BE2C (cell line): ENCODE data around the gene CDK17.

Source experiments
- DNase-seq: peaks from one replicate; pipeline ENCODE4 v3.0.0-alpha.2; 2020
- H3K27me3 ChIP-seq: fragments of 250-450 bp; sonication (Bioruptor Pico); 2 replicates; pipeline ENCODE4 v1.5.1; 2020; ENCODE audit warnings: mild to moderate bottlenecking
- H3K36me3 ChIP-seq: fragments of 250-450 bp; sonication (Bioruptor Pico); 2 replicates; pipeline ENCODE4 v1.5.1; 2020; ENCODE audit warnings: mild to moderate bottlenecking
- H3K4me1 ChIP-seq: fragments of 250-450 bp; sonication (Bioruptor Pico); 2 replicates; pipeline ENCODE4 v1.5.1; 2020
- H3K4me3 ChIP-seq: 2 replicates; pipeline ENCODE4 v1.5.1; 2011; ENCODE audit warnings: low read depth, low read length
- H3K9me3 ChIP-seq: fragments of 250-450 bp; sonication (Bioruptor Pico); 2 replicates; pipeline ENCODE4 v1.5.1; 2020
- CTCF ChIP-seq: IDR thresholded peaks from 2 replicates; pipeline ENCODE4 v1.5.1; 2012; ENCODE audit warnings: mild to moderate bottlenecking, low read depth, low read length

CDK17 gene

GRCh38 chr12:96402061-96402460 lies 1.8 kb upstream of the CDK17 start:
- H3K4me3 ChIP-seq = no peak overlapping the region
- H3K27me3 ChIP-seq = no peaks in the 10 kb centered on the region
- TF ChIP-seq CTCF = no peak
- H3K4me1 ChIP-seq = peaks cover 4% of the 10 kb centered on the region; the same call in 1 of the 2 replicates
- no peak for DNase-seq
- H3K36me3 ChIP-seq = peaks cover 4% of the 10 kb centered on the region; the same call in 1 of the 2 replicates
- H3K9me3 ChIP-seq = no peaks in the 10 kb centered on the region

GRCh38 chr12:96401076-96401871 lies 1.0 kb upstream of the CDK17 start:
- H3K4me1 ChIP-seq = peaks cover 4% of the 10 kb centered on the region; the same call in 1 of the 2 replicates
- peaks cover 4% of the 10 kb centered on the region; the same call in 1 of the 2 replicates for H3K36me3 ChIP-seq
- peak overlapping the region; percentile 83 for H3K4me3 ChIP-seq
- TF ChIP-seq CTCF = peak; percentile 33; the same call in 1 of the 2 replicates
- no peak for DNase-seq
- no peaks in the 10 kb centered on the region for H3K27me3 ChIP-seq
- no peaks in the 10 kb centered on the region for H3K9me3 ChIP-seq

GRCh38 chr12:96400631-96401075 lies 414 bp upstream of the CDK17 start:
- no peaks in the 10 kb centered on the region for H3K9me3 ChIP-seq
- H3K36me3 ChIP-seq = peaks cover 4% of the 10 kb centered on the region; the same call in 1 of the 2 replicates
- H3K4me3 ChIP-seq = peak overlapping the region; percentile 83
- no peak for DNase-seq
- peaks cover 4% of the 10 kb centered on the region; the same call in 1 of the 2 replicates for H3K4me1 ChIP-seq
- H3K27me3 ChIP-seq = no peaks in the 10 kb centered on the region
- no peak for TF ChIP-seq CTCF

- H3K9me3 ChIP-seq = no peaks in the 10 kb centered on the region
- H3K4me3 ChIP-seq = peak overlapping the region; percentile 83
- no peak for TF ChIP-seq CTCF
- DNase-seq = peak; percentile 69
- H3K36me3 ChIP-seq = peaks cover 4% of the 10 kb centered on the region; the same call in 1 of the 2 replicates
- peaks cover 4% of the 10 kb centered on the region; the same call in 1 of the 2 replicates for H3K4me1 ChIP-seq
- H3K27me3 ChIP-seq = no peaks in the 10 kb centered on the region
Observed at GRCh38 chr12:96399120-96399918, 920 bp downstream of the CDK17 start.

GRCh38 chr12:96398424-96399119 lies 1.7 kb downstream of the CDK17 start:
- DNase-seq = no peak
- H3K4me1 ChIP-seq = peaks cover 4% of the 10 kb centered on the region; the same call in 1 of the 2 replicates
- H3K4me3 ChIP-seq = peak overlapping the region; percentile 83
- TF ChIP-seq CTCF = no peak
- H3K36me3 ChIP-seq = peaks cover 4% of the 10 kb centered on the region; the same call in 1 of the 2 replicates
- H3K27me3 ChIP-seq = no peaks in the 10 kb centered on the region
- no peaks in the 10 kb centered on the region for H3K9me3 ChIP-seq
